Testis (tissue), 2 donors: ENCODE results near the gene MTCP1.

ENCODE experiments used
- CTCF ChIP-seq, 3 experiments: fragments of 450-650 bp in 2 of 3; fragments of 200-600 bp in 1 of 3; sonication (generic) in 1 of 3; IDR thresholded peaks; one replicate each; pipeline ENCODE4 v1.5.1; 2016 to 2019; ENCODE audit warnings: antibody characterized with exemption in 3 of 3, mild to moderate bottlenecking in 2 of 3, moderate library complexity in 1 of 3
- POLR2A ChIP-seq: fragments of 450-650 bp; IDR thresholded peaks from one replicate; pipeline ENCODE4 v1.6.1; 2017; ENCODE audit warnings: antibody characterized with exemption, mild to moderate bottlenecking, moderate library complexity

DNA sequence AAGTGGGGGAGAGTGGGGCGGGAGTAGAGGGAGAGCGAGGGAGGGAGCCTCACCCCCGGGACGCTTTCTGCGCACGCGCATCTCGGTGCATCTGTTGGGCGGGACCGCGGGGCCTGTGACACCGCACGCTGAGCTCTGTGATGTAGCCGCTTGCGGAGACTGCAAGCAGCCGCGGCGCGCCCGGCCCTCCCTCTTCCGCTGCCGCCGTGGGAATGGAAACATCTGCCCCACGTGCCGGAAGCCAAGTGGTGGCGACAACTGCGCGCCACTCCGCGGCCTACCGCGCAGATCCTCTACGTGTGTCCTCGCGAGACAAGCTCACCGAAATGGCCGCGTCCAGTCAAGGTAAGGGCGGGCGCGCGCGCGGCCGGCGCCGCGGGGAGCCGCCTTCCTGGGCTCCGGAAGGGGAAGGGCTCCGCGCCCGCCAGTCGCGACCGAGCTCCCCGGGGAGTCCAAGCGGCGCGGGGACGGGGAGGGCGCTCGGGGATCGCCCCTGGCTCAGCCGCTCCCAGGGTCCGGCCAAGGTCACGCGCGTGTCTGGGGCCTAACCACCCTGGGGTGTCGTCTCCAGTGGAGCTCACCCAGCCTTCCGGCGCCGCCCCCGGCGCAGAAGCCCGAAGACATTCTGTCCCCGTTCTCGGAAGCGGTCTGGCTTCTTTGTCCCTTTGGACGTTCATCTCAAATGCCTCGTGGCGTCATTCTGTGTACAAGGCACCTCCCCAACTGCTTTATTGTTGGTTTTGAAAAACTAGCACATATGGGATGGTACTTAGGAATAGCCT lies 44.0 kb downstream of the MTCP1 start, which contains the start of gene FUNDC2:
- TF ChIP-seq CTCF (IDR thresholded peaks at IDR 0.05) (no peak), POLR2A (no peak)
